ENCODE data around the gene OPRD1.
"Not testable (repeated sequence)": the region's sequence is repeated elsewhere in the genome, so short reads cannot be mapped to it uniquely, and the experiment has no call there.

OPRD1 gene

DNA sequence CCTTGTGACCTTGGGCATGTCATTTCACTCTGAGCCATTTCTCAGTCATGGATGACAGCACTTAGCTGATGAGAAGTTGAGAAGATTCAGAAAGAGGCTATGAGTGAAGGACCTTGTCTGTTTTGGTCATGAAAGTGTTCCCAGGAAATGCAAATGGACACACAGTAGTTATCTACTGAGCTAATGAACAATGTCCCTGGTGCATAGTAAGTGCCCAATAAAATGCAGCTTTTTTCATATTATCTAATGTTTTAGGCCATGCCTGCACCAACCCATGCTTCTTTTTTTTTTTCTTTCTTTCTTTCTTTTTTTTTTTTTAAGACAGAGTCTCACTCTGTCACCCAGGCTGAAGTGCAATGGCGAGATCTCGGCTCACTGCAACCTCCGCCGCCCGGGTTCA is 58.0 kb downstream of the OPRD1 start:
- H3K4me3 ChIP-seq (ENCODE audit: control insufficient read depth, low read depth, low read length): no peak overlapping the region
- no peak for DNase-seq (ENCODE audit: low read depth)

DNA sequence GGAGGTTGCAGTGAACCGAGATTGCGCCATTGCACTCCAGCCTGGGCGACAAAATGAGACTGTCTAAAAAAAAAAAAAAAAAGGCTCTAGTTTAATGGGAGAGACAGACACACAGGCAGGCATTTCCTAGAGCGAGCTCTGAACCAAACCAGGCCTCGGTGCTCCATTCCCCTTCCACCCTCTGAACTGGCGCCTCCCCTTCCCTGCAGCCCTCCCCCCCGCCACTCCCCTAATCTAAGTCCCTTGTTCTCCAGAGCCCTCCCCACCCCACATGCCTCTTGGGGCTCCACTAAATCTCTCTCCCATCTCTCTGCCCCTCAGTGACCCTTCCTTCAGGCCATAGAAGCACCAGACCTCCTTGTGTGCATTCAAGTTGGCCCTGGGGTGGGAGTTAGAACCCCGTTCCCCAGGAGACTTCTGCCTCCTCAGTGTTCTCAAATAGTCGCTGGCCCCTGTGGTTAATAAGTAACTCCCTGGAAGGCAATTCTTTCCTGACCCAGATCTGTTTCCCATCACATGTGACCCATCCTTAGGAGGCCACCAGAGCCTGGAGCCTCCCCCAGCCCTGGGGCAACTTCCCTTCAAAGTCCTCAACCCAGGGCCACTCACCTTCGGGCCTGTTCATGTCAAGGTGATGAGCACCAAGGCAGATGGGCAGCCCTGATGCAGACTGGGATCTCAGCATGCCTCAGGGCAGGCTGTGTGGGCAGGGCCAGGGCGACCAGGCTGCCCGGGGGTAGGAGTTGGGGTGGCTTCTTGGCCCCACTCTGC is 59.8 kb downstream of the OPRD1 start:
- no peak overlapping the region for H3K4me3 ChIP-seq (ENCODE audit: control insufficient read depth, low read depth, low read length)
- TF ChIP-seq, protein P1, sequence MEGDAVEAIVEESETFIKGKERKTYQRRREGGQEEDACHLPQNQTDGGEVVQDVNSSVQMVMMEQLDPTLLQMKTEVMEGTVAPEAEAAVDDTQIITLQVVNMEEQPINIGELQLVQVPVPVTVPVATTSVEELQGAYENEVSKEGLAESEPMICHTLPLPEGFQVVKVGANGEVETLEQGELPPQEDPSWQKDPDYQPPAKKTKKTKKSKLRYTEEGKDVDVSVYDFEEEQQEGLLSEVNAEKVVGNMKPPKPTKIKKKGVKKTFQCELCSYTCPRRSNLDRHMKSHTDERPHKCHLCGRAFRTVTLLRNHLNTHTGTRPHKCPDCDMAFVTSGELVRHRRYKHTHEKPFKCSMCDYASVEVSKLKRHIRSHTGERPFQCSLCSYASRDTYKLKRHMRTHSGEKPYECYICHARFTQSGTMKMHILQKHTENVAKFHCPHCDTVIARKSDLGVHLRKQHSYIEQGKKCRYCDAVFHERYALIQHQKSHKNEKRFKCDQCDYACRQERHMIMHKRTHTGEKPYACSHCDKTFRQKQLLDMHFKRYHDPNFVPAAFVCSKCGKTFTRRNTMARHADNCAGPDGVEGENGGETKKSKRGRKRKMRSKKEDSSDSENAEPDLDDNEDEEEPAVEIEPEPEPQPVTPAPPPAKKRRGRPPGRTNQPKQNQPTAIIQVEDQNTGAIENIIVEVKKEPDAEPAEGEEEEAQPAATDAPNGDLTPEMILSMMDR (conservative IDR thresholded peaks at IDR 0.05; ENCODE audit: control insufficient read depth, insufficient read depth, low read depth, low read length): no peak
- DNase-seq (ENCODE audit: low read depth): no peak

More for the DNA sequence above, 58.0 kb downstream of the OPRD1 start:
- TF ChIP-seq, protein P1 (conservative IDR thresholded peaks at IDR 0.05; ENCODE audit: control insufficient read depth, insufficient read depth, low read depth, low read length): no peak

DNA sequence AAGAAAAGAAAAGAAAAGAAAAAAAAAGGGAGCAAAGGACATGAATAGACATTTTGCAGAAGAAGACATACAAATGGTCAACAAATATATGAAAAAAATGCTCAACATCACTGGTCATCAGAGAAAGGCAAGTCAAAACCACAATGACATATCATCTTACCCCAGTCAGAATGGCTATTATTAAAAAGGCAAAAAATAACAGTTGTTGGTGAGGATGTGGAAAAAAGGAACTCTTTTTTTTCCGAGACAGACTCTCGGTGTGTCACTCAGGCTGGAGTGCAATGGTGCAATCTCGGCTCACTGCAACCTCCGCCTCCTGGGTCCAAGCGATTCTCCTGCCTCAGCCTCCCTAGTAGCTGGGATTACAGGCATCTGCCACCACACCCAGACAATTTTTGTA is 63.2 kb downstream of the OPRD1 start:
- DNase-seq (ENCODE audit: low read depth); H3K4me3 ChIP-seq (ENCODE audit: control insufficient read depth, low read depth, low read length): not testable (repeated sequence)

DNA sequence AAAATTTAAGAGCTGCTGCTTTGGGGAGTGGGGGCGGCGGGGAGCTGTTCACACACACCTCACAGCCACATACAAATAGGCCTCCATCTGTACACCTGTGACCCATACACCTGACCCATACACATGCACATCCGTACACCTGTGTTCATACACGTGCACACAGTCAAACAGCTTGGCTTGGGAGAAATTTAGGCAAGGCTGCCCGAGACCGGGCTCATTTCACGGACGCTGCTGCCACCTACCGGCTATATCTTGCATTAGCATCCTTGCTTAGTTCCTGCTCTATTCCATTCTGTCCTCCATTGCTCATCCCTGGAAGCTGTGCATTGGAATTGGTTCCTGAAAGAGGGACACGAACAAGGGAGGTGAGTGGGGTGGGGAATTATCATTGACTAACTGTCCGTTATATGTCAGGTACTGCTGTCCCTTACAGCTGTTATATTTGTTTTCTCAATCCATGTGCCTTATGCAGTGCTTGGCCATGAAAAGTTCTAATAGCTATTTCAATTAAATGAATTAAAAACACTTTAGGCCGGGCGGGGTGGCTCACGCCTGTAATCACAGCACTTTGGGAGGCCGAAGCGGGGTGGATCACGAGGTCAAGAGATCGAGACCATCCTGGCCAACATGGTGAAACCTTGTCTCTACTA is 65.3 kb downstream of the OPRD1 start:
- H3K4me3 ChIP-seq (ENCODE audit: control insufficient read depth, low read depth, low read length): no peak overlapping the region
- DNase-seq (ENCODE audit: low read depth): peak; percentile 70
- TF ChIP-seq, protein P1 (conservative IDR thresholded peaks at IDR 0.05; ENCODE audit: control insufficient read depth, insufficient read depth, low read depth, low read length): peak; percentile 94

DNA sequence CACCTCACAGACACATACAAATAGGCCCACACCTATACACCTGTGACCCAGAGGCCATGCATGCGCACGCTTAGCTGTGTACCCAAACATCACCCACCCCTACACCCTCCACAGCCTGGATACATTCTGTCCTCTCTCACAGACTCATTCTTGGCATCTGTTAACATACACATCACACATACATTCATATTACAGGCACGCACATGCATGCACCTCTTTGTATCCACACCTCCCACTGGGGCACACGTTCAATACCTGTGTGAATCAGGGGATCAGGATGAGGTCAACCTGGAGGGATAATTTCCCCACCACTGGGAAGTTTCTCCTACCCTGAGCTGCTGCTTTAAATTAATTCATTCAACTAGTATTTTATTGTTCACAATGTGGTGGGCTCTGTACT is 66.8 kb downstream of the OPRD1 start:
- H3K4me3 ChIP-seq (ENCODE audit: control insufficient read depth, low read depth, low read length): no peak overlapping the region
- DNase-seq (ENCODE audit: low read depth): no peak
- TF ChIP-seq, protein P1 (conservative IDR thresholded peaks at IDR 0.05; ENCODE audit: control insufficient read depth, insufficient read depth, low read depth, low read length): no peak

DNA sequence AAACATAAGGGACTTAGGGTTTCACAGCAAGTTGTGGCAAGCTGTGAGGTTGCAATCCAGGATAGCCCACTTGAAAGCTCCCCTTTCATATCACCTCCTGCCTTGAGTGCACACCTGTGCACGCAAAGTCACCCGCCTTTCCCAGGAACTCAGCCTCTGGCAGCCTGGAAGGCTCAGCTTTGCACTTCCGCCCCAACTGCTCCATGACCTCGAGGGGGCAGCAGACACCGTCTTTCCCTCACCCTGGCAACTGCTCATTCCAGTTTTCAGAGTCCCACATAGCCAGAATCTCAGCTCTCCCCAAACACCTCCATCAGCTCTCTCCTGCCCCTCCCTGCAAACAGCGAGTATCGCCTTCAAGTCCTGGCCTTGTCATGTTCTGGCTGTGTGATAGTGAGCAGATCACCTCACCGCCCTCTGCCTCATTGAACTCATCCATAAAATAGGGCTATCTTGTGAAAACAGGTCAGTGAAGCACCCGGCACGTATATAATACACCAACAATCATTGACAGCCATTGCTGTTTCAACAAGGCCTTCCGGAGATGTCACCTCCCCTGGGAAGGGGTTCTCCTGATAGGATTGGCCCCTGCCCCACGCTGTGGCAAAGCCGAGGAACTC is 70.1 kb downstream of the OPRD1 start:
- peak; percentile 82 for DNase-seq (ENCODE audit: low read depth)
- TF ChIP-seq, protein P1 (conservative IDR thresholded peaks at IDR 0.05; ENCODE audit: control insufficient read depth, insufficient read depth, low read depth, low read length): peak; percentile 96
- H3K4me3 ChIP-seq (ENCODE audit: control insufficient read depth, low read depth, low read length): no peak overlapping the region

DNA sequence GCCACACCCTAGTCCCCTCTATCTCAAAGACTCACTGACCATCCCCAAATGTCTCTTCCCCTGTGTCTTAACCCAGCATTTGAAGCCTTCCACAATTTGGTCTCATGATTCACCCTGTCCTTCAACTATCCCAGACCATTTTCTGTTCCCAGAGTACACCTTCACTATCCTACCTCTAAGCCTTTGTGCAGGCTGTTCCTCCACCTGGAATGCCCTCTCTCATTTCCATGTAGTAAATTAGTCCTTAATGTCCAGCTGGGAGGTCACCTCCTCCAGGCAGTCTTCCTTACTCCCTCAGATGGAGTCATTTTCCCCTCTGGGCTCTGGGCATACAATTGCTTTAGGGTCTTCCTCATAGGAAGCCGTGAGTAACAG is 71.3 kb downstream of the OPRD1 start:
- TF ChIP-seq, protein P1 (conservative IDR thresholded peaks at IDR 0.05; ENCODE audit: control insufficient read depth, insufficient read depth, low read depth, low read length): no peak
- no peak overlapping the region for H3K4me3 ChIP-seq (ENCODE audit: control insufficient read depth, low read depth, low read length)
- no peak for DNase-seq (ENCODE audit: low read depth)

All from fibroblast of mammary gland (primary cell).